HG02798 (cell line): ENCODE results near the gene CRABP2.

Experiments used
- ATAC-seq: cut with Tn5 transposase; IDR thresholded peaks from one replicate; pipeline ENCODE4 v1.9.1; 2021; ENCODE audit warnings: mild to moderate bottlenecking; ENCODE audit not compliant: unreplicated experiment, poor library complexity

The CRABP2 gene

GRCh38 chr1:156692925-156693847 lies 12.2 kb downstream of the CRABP2 start:
- ATAC-seq: no peak

- no peak for ATAC-seq
Measured at GRCh38 chr1:156692441-156692924, 12.9 kb downstream of the CRABP2 start.

GRCh38 chr1:156691665-156692440 lies 13.5 kb downstream of the CRABP2 start:
- no peak for ATAC-seq

DNA sequence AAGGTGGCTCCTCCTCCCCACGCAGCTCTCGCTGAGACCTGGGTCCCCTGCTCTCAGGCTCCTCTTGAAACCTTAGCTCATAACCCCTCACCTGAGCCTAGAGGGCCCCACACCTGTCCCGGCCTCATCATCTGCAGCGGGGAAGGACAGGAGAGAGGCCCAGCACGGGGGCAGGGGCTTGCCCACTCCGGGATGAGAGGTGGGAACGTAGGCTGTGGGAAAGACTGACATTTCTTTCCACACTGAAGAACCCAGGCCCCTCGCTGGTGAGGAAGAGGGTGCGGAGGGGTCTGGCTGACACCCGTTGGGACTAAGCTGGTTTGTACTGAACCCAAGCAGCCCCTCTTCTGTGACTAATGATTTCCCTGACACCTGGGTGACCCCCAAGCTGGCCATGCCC lies 14.2 kb downstream of the CRABP2 start:
- ATAC-seq: no peak

GRCh38 chr1:156690675-156691036 lies 14.7 kb downstream of the CRABP2 start:
- no peak for ATAC-seq

DNA sequence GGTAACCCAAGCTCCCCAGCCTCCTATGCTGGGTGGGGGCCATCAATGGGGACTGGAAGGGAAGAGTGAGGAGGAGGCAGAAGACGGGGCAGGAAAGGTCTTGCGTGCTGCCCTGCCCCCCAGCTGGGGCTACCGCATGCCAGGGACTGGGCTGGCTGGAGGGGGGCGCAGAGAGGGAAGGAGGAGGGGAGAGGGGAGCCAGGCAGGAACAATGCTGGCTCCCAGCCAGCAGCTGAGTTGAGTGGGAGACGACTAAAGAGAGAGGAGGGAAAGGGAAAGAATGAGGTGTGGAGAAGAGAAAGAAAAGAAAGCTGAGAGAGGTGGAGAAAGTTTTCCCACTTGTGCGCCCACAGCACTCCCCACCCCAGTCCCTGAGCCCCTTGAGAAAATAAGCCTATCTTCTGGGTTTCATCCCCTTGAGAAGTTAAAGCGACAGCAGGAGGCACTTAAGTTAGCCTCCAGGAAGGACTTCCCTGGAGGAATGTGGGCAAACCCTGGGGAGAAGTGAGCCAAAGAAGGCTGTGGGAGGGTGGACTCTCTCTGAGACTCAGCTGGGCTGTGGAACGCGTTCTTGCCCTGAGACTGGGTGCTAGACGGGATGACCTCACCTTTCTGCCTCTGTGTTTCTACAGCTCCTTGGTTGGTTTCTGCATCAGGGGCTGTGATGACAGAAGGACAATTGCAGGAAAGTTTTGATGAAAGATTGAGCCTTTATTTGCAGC lies 15.3 kb downstream of the CRABP2 start:
- no peak for ATAC-seq

- ATAC-seq: peak; percentile 86
Measured at GRCh38 chr1:156689035-156689952, 16.1 kb downstream of the CRABP2 start.

DNA sequence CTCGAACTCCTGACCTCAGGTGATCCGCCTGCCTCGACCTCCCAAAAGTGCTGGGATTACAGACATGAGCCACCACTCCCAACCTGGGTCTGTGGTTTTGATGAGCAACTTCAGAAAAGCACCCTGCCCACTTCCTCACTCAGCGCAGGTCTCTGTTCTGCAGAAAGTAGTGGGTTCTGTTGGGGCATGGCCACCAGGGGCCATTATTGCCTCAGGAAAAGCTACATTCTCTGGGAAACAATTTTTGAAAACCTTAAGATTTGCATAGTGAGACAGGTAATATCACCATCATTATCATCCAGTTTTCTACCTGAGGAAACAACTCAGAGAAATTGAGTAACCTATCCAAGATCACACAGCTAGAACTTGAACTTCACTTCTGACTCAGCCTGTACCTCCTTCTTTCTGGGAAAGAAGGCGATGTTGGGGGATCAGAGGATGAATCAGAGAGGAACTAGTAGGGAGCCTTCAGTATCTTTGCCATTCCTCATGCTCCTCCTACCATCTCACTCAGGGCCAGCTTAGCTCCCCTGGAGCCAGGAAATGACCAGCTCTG lies 21.1 kb downstream of the CRABP2 start:
- no peak for ATAC-seq

DNA sequence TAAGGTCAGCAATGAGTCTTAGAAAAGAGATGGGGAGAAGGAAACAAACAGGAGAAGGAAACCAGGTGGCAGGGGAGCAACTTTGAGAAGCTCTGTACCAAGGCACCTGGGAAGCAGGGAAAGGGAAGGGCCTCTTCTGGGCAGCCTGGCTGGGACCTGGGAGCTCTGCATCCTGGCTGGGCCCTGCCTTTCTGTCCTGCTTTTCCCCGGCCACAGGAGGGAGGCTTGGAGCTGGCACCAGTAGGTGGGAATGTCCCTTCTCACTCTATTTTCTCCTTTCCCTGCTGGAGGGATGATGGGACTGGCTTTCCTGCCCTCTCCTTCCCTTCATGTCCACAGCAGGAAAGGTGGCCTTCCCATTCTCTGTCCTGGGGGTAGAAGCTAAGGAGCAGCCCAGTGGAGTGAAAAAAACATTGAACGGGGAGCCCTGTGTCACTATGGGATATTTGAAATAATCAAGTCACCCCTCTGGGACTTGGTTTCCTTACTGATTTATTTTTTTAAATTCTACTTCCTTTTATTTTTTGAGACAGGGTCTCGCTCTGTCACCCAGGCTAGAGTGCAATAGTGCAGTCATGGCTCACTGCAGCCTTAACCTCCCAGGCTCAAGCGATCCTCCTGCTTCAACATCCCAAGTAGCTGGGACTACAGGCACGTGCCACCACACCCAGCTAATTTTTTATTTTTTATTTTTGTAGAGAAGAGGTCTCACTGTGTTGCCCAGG lies 23.1 kb downstream of the CRABP2 start:
- ATAC-seq: no peak

- ATAC-seq: no peak
Measured at GRCh38 chr1:156681196-156681960, 24.0 kb downstream of the CRABP2 start.

DNA sequence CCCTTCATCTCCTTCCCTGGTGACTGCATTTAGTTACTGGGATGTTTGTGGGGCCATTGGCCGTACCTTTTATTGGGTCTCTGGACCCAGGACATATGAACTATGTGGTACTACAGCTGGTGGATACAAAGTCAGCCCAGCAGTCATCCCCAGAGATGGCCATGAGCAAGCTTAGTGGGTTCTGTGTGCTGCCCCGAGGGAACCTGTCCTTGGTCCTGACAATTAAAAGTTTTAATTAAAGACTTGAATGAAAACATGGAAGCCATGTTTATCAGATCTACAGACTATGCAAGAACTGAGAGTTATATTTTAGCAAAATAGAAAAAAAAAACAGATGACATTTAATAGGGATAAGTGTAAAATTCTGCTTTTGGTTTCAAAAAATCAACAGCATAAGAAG lies 25.3 kb downstream of the CRABP2 start:
- no peak for ATAC-seq

- ATAC-seq: no peak
Measured at GRCh38 chr1:156677616-156678596, 27.5 kb downstream of the CRABP2 start.

DNA sequence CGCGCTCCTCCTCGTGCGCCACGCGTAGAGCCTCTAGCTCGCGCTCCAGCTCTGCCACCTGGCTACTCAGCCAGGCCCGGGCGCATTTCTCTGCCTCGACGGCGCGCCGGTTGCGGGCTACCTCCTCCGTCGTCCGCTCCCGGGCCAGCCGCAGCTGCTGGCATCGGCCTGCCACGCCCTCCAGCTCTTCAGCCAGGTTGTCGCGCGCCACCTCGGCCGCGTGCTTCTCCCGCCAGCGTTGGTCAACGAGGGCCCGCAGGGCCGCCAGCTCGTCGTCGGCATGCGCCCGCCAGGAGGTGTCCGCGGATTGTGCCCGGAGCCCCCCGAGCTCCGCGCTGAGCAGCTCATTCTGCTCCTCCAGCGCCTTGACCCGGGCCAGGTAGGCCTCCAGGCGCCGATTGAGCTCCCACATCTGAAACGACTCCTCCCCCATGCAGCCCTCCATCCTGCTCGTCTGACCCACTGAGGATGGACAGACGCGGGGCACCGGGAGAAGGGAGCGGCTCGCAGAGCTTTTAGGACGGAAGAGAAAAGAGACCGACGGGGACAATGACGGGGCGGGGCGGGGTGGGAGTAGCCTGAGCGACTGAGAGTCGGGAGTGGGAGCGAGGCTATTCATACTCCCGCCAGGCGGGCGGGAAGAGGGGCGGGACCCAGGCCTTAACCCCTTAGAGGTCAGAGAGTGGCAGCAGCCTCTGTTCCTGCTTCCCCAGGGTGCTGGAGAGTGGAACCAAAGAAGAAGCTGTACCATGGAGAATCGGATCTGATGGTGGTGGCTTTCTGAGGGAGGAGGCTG lies 28.4 kb downstream of the CRABP2 start, which contains the start of gene NES:
Gene NES, minus strand, starts transcription at position 588 of the 796 bp plus-strand sequence. Its CDS starts 143 bp downstream, at position 445.
- no peak for ATAC-seq

- ATAC-seq: no peak
Measured at GRCh38 chr1:156676114-156676819, 29.1 kb downstream of the CRABP2 start.
